Measurements from ENCODE around the gene CEP57.
A peak's percentile ranks its signal among the peaks of the same experiment; 100 is the strongest.
"Not testable (repeated sequence)": the region's sequence is repeated elsewhere in the genome, so short reads cannot be mapped to it uniquely, and the experiment has no call there.

Gene CEP57

DNA sequence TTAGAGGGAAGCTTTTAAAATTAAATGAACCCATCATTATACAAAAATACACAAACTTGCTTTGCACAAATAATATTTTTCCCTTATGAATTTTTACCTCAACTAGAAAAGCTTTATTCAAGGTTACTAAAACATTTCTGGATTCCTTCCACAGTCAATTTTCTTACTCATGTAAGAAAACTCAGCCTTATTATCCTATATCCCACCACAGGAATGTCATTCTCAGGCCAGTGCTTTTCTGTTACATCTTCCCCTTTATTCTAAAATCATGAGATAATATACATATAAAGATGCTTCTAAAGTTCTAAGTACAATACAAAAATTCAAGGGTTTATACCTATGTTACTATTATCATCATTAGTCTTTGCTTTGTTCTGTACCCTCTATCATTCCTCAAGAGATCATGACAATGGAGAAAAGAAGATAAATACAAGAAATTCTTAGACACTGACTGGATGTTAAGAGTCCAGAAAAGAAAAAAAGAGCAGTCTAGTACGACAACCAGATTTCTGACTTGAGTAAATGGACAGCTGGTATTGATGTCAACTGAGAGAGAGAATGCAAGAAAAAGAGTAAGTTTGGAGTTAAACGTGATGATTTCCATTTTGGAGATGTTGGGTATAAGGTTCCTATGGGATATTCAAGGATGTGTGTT lies 73.3 kb downstream of the CEP57 start:
- Mint-ChIP-seq H3K4me3 (no peak overlapping the region), H3K36me3 (ENCODE audit: low read depth) (peaks cover 39% of the 10 kb centered on the region), H3K27ac (no peak overlapping the region), H3K9me3 (no peaks in the 10 kb centered on the region), H3K4me1 (ENCODE audit: low read depth) (no peaks in the 10 kb centered on the region), H3K27me3 (no peaks in the 10 kb centered on the region)

DNA sequence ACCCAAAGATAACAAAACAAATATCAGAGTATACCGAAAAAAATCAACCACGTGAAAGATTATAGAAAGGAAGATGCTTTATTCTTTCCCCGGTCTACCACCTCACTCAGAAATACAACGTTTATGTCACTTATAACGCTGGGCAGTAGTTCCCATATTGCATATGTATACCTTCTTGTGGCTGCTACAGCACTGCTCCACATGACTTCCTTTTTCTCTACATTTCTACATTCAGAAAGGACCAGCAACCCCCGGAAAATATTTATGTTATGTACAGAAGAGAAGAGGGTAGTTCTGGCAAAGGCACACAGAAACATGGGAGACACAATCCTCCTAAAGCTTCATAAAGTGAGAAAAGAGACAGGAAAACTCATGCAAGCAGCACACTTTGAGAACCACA lies 76.8 kb downstream of the CEP57 start:
- H3K4me1 Mint-ChIP-seq (ENCODE audit: low read depth), result no peaks in the 10 kb centered on the region
- no peak overlapping the region for H3K4me3 Mint-ChIP-seq
- no peak overlapping the region for H3K27ac Mint-ChIP-seq
- H3K9me3 Mint-ChIP-seq, result no peaks in the 10 kb centered on the region
- peaks cover 24% of the 10 kb centered on the region for H3K36me3 Mint-ChIP-seq (ENCODE audit: low read depth)
- H3K27me3 Mint-ChIP-seq, result no peaks in the 10 kb centered on the region

DNA sequence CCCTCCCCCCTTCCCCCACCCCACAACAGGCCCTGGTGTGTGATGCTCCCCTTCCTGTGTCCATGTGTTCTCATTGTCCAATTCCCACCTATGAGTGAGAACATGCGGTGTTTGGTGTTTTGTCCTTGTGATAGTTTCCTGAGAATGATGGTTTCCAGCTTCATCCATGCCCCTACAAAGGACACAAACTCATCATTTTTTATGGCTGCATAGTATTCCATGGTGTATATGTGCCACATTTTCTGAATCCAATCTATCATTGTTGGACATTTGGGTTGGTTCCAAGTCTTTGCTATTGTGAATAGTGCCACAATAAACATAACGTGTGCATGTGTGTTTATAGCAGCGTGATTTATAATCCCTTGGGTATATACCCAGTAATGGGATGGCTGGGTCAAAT lies 80.6 kb downstream of the CEP57 start:
- H3K27me3 Mint-ChIP-seq; H3K4me1 Mint-ChIP-seq (ENCODE audit: low read depth); H3K27ac Mint-ChIP-seq; H3K9me3 Mint-ChIP-seq; H3K36me3 Mint-ChIP-seq (ENCODE audit: low read depth); H3K4me3 Mint-ChIP-seq: not testable (repeated sequence)

- H3K27ac Mint-ChIP-seq, result peak overlapping the region; percentile 59
- peaks cover 4% of the 10 kb centered on the region for H3K9me3 Mint-ChIP-seq
- peaks cover 24% of the 10 kb centered on the region for H3K36me3 Mint-ChIP-seq (ENCODE audit: low read depth)
- no peaks in the 10 kb centered on the region for H3K27me3 Mint-ChIP-seq
- peaks cover 17% of the 10 kb centered on the region for H3K4me1 Mint-ChIP-seq (ENCODE audit: low read depth)
- H3K4me3 Mint-ChIP-seq, result no peak overlapping the region
Observed at GRCh38 chr11:95877291-95877690, 87.0 kb downstream of the CEP57 start.

Data from stimulated activated naive CD8-positive, alpha-beta T cell treated with anti-CD3 and anti-CD28 coated beads, Interleukin-15, Interleukin-2, amounts not matched to agents 100 ng/mL and 50 ng/mL, for 24 hours (primary cell).